ENCODE measurements around the gene RRP12.

GRCh38 chr10:97412891-97413304 is 11.8 kb upstream of the RRP12 start:
- TF ChIP-seq EZH2phosphoT487 (IDR thresholded peaks at IDR 0.05; ENCODE audit: insufficient read depth, low read depth) (no peak), EZH2 (IDR thresholded peaks at IDR 0.05; ENCODE audit: insufficient read depth, poor library complexity, severe bottlenecking) (no peak)

Data from GM23248 (cell line).